Psoas muscle (tissue), 8 donors: ENCODE data around the gene HACL1. TPM values are rescaled to one million over a fixed set of nuclear protein-coding genes. Genes with fewer than 3 reads are reported as not detected.
"Not testable (repeated sequence)": the region's sequence is repeated elsewhere in the genome, so short reads cannot be mapped to it uniquely, and the experiment has no call there.

Source experiments
- ATAC-seq, 4 donors: fragments of 200-7000 bp; cut with Tn5 transposase; one replicate each; pipeline ENCODE4 v1.9.1; 2020; ENCODE audit warnings: moderate library complexity in 3 of 4, mild to moderate bottlenecking in 2 of 4
- DNase-seq, 2 donors: peaks; one replicate each; pipeline ENCODE4 v3.0.0-alpha.2; 2020
- H3K27ac ChIP-seq: fragments of 200-600 bp; one replicate; pipeline ENCODE4 v1.8.0; 2022
- H3K27me3 ChIP-seq, 3 donors: fragments of 200-600 bp in 1 of 3; one replicate each; pipeline versions ENCODE4 v1.6.1 to v1.8.0; 2013 to 2022; ENCODE audit warnings: low read length in 2 of 3, mild to moderate bottlenecking in 2 of 3, moderate library complexity in 1 of 3; ENCODE audit not compliant: insufficient read depth in 3 of 3
- H3K36me3 ChIP-seq, 2 donors: fragments of 200-600 bp in 1 of 2; one replicate each; pipeline versions ENCODE4 v1.6.1 to v1.8.0; 2013 to 2022; ENCODE audit warnings: low read depth in 1 of 2, mild to moderate bottlenecking in 1 of 2, moderate library complexity in 1 of 2; ENCODE audit not compliant: insufficient read depth in 1 of 2
- H3K4me1 ChIP-seq: fragments of 200-600 bp; one replicate; pipeline ENCODE4 v1.8.0; 2022
- H3K4me3 ChIP-seq: fragments of 200-600 bp; one replicate; pipeline ENCODE4 v1.8.0; 2022; ENCODE audit warnings: mild to moderate bottlenecking
- H3K9me3 ChIP-seq: fragments of 200-600 bp; one replicate; pipeline ENCODE4 v1.8.0; 2022
- WGBS, 3 donors: extraction: QIAGEN DNeasy Blood & Tissue Kit; methylation state at CpG; one replicate each; pipeline versions ENCODE4 v1.1.6 to v1.1.7; 2013; 5-methylcytosine and 5-hydroxymethylcytosine counted together
- intact Hi-C, 2 donors: fragments of 100-400 bp; cut with DNase I; formaldehyde crosslinking; loops; one replicate each; pipeline versions ENCODE4 v1.11.0 to v1.14.2; 2022
- polyA plus RNA-seq, 3 donors: library from polyadenylated mRNA; stranded (reverse); fragments of 200-250 nt; gene quantifications; one replicate each; pipeline ENCODE4 v1.2.3, GENCODE V29; 2013
- total RNA-seq, 4 donors: library from RNA; stranded (reverse); fragmentation: NEBNext Ultra II Directional in 2 of 4; extraction: Animal tissue kit (Norgen Biotek cat#: 25700) in 2 of 4; gene quantifications; one replicate each; pipeline versions ENCODE4 v1.2.1 to v1.2.4, GENCODE V29; 2021 to 2023
- TF ChIP-seq, protein P1 (sequence below): fragments of 200-600 bp; IDR thresholded peaks from one replicate; pipeline ENCODE4 v1.8.0; 2022; ENCODE audit warnings: antibody characterized with exemption
- donor health status: healthy with polysubstance abuse.
- donor health status: DM: no; HTN: no; CAD: no; lungs with moderate emphysema.
- donor health status: Bipolar disorder and iron deficiency.
- donor health status: healthy.
- donor health status: DM: yes; HTN: yes; CAD: no.
- donor health status: DM: no; HTN: no; CAD: no.
- donor health status: DM: no; HTN: no; CAD: no.
- donor health status: DM: yes; HTN: yes; CAD: no.

The HACL1 gene
- total and polyA plus RNA-seq, 7 donors = 8.2 to 20.2 (median 17.5) TPM

DNA sequence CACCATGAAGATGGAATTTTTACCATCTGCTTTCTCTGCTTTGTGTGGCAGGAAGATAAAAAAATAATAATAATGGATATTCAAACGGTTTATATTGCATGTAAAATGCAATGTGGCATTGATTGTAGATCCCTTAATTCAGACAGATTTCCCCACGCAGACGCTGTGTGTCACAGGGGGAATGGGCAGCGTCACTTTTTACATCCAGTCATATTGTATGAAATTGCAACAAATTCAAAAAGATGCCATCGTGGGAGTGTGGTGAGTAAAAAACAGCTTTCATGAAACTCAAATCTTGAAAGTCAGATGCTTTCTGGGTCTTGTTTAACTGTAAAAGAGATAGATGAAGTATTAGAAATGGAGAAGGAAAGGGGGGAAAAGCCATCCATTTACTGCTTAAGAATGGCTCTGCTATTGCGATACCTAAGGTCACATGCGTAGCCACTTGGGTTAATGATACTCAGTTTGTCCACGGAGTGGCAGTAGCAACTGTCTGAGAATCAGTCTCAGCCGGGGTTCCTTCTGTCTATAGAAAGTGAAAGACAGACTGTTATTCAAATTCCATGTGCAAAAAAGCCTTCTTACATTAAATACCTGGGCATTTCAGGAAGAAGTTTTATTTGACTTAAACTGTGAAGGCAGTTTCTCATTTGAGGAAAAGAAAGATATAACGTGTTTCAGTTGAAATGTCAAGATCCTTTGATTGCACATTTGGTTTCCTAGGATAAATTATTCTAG, 28.7 kb upstream of the HACL1 start:
- H3K36me3 ChIP-seq = peaks cover 0 to 3% of the 10 kb centered on the region in 2 donors
- intact Hi-C loops = loop anchor here (2.0 to 10.0 kb wide), 5 partner anchors 42 to 617 kb away; no protein-coding TSS in a partner anchor
- DNase-seq = no peak
- ATAC-seq = peak; percentile 80 to 90 (median 88)
- peak overlapping the region; percentile 51 for H3K4me3 ChIP-seq
- WGBS, 3 donors = 35 to 37% (median 37%) methylated on average over 10 of the region's 10 CpGs
- TF ChIP-seq, protein P1, sequence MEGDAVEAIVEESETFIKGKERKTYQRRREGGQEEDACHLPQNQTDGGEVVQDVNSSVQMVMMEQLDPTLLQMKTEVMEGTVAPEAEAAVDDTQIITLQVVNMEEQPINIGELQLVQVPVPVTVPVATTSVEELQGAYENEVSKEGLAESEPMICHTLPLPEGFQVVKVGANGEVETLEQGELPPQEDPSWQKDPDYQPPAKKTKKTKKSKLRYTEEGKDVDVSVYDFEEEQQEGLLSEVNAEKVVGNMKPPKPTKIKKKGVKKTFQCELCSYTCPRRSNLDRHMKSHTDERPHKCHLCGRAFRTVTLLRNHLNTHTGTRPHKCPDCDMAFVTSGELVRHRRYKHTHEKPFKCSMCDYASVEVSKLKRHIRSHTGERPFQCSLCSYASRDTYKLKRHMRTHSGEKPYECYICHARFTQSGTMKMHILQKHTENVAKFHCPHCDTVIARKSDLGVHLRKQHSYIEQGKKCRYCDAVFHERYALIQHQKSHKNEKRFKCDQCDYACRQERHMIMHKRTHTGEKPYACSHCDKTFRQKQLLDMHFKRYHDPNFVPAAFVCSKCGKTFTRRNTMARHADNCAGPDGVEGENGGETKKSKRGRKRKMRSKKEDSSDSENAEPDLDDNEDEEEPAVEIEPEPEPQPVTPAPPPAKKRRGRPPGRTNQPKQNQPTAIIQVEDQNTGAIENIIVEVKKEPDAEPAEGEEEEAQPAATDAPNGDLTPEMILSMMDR = peak; percentile 77
- H3K9me3 ChIP-seq = no peaks in the 10 kb centered on the region
- H3K27ac ChIP-seq = peak overlapping the region; percentile 95
- peaks cover 31% of the 10 kb centered on the region for H3K4me1 ChIP-seq
- H3K27me3 ChIP-seq = no peaks in the 10 kb centered on the region

DNA sequence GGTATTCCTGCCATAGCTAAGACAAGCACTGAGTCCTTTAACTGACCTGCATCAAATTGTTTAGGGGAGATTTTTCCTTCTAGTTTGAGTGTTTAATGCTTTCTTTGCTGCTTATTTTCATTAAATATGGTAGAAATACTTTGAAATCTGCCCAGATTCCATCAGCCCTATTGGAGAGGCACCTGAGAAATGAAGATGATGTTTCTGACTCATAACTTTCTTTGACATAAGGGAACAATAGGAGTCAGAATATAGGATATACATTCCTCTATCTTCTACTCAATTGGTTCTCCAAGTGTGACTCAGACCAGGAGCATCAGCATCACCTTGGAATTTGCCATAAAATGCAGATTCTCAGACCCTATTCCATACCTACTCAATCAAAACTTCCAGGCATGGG, 27.6 kb upstream of the HACL1 start:
- Histone ChIP-seq H3K4me3 (no peak overlapping the region), H3K27me3 (no peaks in the 10 kb centered on the region), H3K27ac (no peak overlapping the region), H3K4me1 (peaks cover 21% of the 10 kb centered on the region), H3K9me3 (no peaks in the 10 kb centered on the region), H3K36me3 (peaks cover 0 to 3% of the 10 kb centered on the region in 2 donors)
- no peak for DNase-seq
- intact Hi-C loops = loop anchor here in 1 of 2 donors (10.0 kb wide), 1 partner anchor 616 kb away; no protein-coding TSS in a partner anchor
- TF ChIP-seq, protein P1 = no peak
- no peak for ATAC-seq

DNA sequence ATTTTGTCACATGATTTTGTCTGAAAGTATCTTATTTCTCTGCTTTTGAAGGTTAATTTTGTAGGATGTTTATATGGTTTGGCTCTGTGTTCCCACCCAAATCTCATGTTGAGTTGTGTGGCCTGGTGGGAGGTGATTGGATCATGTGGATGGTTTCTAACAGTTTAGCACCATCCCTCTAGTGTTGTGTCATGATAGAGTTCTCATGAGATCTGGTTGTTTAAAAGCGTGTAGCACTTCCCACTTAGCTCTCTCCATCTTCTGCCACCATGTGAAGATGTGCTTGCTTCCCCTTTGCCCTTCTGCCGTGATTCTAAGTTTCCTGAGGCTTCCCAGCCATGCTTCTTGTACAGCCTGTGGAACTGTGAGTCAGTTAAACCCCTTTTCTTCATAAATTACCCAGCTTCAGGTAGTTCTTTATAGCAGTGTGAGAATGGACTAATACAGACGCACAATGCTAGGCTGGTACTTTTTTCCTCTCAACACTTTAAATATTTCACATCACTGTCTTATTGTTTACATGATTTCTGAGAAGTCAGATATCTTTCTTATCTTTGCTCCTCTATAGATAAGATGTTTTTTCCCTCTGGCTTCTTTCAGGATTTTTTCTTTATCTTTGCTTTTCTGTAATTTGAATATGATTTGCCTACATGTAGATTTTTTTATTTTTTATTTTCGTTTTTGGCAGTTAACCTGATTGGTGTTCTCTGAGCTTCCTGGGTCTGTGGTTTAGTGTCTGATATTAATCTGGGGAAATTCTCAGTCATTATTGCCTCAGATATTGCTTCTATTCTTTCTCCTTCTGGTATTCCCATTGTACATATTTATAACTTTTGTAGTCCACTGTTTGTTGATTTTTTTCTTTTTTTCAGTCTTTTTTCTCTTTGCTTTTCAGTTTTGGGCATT, 22.4 kb upstream of the HACL1 start:
- no peak for DNase-seq
- WGBS, 3 donors = 81 to 90% (median 88%) methylated on average over 4 of the region's 4 CpGs
- TF ChIP-seq, protein P1 = no peak
- no peak for ATAC-seq
- Histone ChIP-seq H3K27me3 (no peaks in the 10 kb centered on the region), H3K27ac (no peak overlapping the region), H3K9me3 (no peaks in the 10 kb centered on the region), H3K4me1 (no peaks in the 10 kb centered on the region), H3K36me3 (peaks cover 0 to 3% of the 10 kb centered on the region in 2 donors), H3K4me3 (no peak overlapping the region)
- intact Hi-C loops = loop anchor here in 1 of 2 donors (10.0 kb wide), 1 partner anchor 621 kb away; no protein-coding TSS in a partner anchor

DNA sequence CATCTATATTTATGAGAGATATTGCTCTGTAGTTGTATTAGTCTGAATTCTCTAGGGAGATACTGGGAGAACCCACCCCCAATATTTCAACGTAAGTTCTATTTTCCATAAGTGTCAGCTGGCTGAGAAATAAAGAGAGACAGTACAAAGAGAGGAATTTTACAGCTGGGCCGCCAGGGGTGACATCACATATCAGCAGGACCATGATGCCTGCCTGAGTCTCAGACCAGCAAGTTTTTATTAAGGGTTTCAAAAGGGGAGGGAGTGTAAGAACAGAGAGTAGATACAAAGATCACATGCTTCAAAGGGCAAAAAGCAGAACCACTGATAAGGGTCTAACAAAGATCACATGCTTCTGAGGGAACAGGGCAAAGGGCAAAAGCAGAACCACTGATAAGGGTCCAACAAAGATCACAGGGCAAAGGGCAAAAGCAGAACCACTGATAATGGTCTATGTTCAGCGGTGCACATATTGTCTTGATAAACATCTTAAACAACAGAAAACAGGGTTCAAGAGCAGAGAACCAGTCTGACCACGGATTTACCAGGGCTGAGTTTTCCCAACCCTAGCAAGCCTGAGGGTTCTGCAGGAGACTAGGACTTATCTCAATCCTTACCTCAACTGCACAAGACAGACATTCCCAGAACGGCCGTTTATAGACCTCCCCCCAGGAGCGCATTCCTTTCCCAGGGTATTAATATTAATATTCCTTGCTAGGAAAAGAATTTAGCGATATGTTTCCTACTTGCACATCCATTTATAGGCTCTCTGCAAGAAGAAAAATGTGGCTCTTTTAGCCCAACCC, 18.5 kb upstream of the HACL1 start:
- WGBS, 3 donors = 96 to 98% (median 96%) methylated on average over 8 of the region's 8 CpGs
- intact Hi-C loops = loop anchor here in 1 of 2 donors (10.0 kb wide), 1 partner anchor 625 kb away; no protein-coding TSS in a partner anchor
- not testable (repeated sequence) for H3K4me1 ChIP-seq, ATAC-seq, H3K27me3 ChIP-seq, H3K27ac ChIP-seq, H3K36me3 ChIP-seq, H3K4me3 ChIP-seq, DNase-seq, H3K9me3 ChIP-seq
